Kasumi-1 (cell line): ENCODE data around the gene FRMD3.

Experiments used
- DNase-seq, 2 experiments: peaks; one replicate each; lab custom pipeline; 2025; lab: John Stamatoyannopoulos, UW

FRMD3 gene

GRCh38 chr9:83538172-83538889 is at the start of gene FRMD3:
FRMD3 (minus strand) TSS chr9:83538401; CDS start chr9:83538231, 170 bp downstream.
- DNase-seq = peak; percentile 78 to 80

DNA sequence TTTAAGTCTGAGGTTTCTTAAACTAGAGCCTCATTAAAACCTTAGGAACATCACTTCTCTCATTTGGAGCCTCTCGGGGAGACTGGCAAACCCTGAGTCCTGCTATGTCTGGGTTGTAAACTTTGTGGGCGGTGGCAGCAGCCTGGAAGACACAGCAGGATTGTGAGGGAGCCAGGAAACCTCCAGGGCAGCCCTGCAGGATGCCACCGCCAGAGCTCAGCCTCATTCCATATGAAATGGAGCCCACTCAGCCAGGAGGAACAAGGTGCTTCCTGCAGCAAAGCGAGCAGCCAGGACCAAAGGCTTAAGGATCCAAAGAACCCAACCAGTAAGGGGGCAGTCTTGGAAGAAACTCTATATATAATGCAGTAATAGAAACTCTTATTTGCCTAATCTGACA is 46.8 kb upstream of the FRMD3 start:
- DNase-seq = no peak

DNA sequence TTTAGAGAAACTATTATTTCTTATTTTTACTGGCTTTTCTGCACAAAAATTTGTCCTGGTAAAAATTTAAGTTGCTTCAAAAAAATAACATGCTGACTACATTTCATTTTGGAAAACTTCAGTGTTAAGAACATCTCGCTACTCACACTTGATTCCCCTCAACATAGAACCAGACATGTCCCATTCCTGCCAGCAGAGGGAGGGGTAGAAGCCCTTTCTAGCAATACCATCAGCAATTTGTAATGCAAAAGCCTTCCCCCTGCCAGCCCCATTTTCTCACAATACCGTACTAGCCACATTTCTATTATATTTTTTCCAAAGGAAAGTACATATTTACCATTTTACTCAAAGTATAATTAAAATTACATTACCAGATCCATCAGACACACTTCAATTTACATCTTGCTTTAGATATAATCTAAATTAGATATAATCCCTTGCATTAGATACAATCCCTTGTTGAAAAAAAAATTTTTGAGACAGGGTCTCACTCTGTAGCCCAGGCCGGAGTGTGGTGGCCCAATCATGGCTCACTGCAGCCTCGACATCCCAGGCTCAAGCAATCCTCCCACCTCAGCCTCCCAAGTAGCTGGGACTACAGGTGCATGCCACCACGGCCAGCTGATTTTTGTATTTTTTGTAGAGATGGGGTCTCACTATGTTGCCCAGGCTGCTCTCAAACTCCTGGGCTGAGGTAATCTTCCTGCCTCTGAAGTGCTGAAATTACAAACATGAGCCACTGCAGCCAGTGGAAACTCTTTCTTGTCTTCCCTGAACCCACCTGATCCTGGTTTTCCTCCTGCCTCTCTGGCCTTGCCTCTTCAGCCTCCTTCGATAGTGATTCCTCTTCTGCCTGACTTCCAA is 45.2 kb upstream of the FRMD3 start:
- DNase-seq = peak; percentile 67 to 79

DNA sequence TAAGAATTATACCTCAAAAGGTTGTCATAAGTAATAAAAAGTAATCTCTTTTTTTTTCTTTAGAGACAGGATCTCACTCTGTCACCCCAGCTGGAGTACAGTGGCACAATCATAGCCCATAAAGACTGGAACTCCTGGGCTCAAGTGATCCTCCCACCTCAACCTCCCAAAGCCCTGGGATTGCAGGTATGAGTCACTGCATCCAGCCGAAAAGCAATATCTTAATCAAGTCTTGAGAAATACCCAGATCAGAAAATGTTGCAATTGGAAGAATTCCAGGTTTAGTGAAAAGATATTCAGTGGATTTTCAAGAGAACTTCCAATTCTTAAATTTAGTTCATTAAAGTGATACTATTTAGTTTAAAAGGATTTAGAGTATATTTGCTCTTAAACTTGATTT is 43.8 kb upstream of the FRMD3 start:
- no peak for DNase-seq

- DNase-seq = no peak
Observed at GRCh38 chr9:83574482-83574881, 36.3 kb upstream of the FRMD3 start.

DNA sequence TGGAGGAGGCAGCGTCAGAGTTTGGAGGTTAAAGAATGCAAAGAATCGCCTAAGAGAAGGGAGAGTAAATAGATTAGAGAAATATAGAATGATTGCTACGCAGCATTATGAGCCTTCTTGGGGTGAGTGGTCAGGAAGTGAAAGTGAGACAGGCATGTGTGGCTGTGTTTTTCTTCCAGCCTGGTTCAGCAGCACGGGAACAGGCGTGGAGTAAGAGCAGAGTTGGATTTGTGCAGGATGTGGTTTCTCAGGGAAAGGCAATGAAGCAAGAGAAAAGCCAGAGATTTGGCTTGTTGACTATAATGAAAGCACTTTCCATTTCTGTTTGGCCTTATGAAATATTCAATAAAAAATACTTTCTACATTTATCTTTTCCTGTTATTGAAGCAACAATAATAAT is 34.3 kb upstream of the FRMD3 start:
- DNase-seq = peak; percentile 46 to 63

GRCh38 chr9:83570359-83570758 is 32.2 kb upstream of the FRMD3 start:
- DNase-seq = no peak

- DNase-seq = peak; percentile 78 to 84
Observed at GRCh38 chr9:83569326-83569725, 31.1 kb upstream of the FRMD3 start.

DNA sequence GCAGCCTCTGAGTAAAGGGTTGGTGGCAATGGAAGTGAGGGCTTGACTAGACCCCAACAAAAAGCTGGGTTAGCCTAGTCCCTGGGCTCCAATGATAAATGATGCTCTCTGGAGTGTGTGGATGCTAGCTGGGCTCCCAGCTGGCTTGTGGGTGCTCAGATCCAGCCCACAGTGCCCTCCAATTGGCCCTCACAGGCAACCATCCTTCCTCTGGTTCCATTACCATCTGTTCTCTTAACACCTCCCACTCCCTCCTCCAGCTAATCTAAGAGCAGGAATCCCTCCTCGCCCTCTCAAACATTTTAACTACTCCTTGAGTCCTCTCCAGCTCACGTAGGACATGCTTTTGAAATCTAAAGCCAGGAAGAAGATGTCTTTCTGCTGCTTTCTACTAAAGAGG is 25.2 kb upstream of the FRMD3 start:
- no peak for DNase-seq

- DNase-seq = no peak
Observed at GRCh38 chr9:83560169-83560826, 22.1 kb upstream of the FRMD3 start.

DNA sequence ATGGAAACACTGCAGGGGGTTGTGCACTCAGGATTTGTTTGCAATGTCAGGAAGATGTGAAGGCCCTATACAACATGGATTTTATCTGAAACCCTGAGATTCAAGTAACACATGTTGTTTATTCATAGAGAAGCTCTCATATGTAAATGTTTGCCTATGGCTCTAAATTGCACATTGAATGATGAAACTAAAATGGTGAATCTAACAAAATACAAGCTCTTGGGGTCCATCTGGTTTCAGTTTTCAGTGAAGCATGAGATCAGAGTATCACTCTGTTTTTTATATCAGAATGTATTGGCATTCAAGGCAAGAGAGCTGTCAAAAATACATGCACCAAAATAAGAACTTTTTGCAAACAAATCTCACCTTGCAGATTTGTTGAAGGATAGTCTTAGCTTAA is 19.6 kb upstream of the FRMD3 start:
- DNase-seq = no peak

- DNase-seq = no peak
Observed at GRCh38 chr9:83557317-83557716, 19.1 kb upstream of the FRMD3 start.

DNA sequence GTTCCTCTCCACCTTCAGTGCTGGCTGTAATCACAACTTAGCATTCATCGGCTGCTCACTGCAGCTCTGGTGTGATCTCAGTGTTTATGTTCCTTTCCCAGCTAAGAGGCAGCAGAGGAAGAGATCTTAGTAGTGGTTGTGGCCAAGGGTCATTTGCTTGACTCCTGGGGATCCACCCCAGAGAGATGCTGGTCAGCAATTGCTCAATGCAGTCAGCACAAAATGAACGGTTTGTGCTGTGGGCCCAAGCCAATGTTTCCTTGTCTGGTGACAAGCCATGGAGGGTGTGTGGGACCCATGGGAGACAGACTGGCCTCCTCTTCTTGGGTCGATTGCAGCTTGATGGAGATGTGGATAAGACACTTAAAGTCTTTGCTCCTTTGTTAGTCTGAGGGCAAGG is 16.1 kb upstream of the FRMD3 start:
- DNase-seq = no peak

DNA sequence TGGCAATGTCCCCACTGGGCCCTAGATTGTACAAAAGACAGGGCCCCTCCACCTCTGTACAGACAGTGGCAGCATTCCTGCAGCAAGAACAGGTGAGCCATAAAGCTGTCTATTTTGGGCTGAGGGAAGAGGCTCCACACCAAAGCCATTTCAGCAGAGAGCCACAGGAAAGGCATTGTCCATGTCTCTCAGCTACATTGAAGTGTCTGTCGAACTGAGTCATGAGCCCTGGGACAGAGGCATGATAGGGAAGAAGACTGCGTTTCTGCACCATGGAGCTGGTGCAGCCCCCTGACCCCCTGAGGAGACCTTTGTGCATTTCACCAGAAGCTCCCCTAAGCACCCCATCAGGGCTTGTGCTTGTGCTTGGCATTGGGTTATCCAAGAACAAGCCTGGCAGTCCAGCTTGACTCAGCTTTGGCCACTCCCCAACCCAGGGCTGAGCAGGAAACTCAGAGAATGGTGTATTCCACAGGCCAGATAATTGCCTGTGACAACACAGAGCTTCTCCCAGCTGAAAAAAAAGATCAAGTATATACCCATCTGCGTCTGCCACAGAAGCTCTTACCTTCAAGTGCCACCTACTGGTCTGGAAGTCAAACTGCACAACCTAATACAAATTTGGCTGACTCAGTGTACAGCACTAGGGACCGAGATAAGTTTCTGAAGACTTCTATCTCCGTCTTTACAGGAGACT is 5.9 kb upstream of the FRMD3 start:
- DNase-seq = peak; percentile 64 to 72

DNA sequence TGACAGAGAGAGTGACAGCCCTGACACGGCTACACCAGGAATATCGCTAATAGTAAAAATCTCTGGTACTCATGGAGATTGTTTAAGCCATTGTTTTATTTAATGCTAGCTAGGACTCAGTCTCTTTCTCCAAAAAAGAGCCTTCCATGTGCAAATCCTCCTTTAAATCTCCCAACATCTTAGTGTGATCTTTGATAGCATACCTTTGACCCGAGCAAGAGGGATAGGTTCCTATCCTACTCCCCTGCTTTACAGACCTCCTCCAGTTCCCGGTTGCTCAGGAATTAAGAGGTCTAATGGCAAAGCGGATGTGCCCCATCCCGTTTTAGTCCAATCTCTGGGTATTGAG is 663 bp upstream of the FRMD3 start:
- no peak for DNase-seq

GRCh38 chr9:83537331-83538171 is 650 bp downstream of the FRMD3 start:
- no peak for DNase-seq

DNA sequence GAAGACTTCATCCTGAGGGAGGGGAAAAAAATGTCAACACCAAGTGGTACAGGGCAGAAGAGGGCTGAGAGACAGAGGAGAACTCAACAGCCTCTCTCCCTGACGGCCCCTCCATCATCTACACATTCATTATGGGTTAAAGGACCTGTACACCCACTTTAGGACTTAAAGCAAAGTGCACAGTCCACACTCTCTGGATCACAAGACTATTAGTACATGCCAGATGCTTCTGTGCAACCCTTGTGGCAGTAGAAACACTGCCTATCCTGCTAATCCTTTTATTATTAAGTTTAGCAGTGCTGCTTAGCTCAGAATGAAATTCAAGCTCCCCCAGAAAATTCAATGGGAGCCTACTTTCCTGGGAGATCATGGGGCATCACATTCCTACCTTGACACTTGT is 1.9 kb downstream of the FRMD3 start:
- DNase-seq = no peak

- DNase-seq = no peak
Observed at GRCh38 chr9:83535736-83536135, 2.5 kb downstream of the FRMD3 start.

DNA sequence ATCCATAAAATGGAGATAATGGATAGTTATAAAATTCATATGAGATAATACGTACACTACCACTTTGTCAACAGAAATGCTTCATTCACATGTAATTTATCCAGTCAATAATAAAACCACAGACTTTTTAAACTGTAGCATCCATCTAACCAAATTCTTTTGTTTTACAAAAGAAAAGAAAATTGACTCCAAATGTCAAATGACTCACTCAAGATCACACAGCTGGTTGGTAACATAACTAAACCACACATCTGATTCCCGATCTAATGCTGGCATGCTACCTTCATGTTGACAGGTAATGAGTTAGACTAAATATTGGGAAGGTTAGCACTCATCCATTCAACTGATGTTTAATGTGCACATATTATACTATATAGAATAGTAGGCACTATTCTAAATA is 4.9 kb downstream of the FRMD3 start:
- no peak for DNase-seq

- DNase-seq = no peak
Observed at GRCh38 chr9:83526901-83527300, 11.3 kb downstream of the FRMD3 start.

- no peak for DNase-seq
Observed at GRCh38 chr9:83526211-83526610, 12.0 kb downstream of the FRMD3 start.
